22Rv1 (cell line): Measurements from ENCODE around the gene HSPBAP1.

Experiments used
- CTCF ChIP-seq: fragments of 450-650 bp; IDR thresholded peaks from 2 replicates; pipeline ENCODE4 v1.5.1; 2017; ENCODE audit warnings: mild to moderate bottlenecking
- ZFX ChIP-seq: fragments of 450-650 bp; IDR thresholded peaks from 2 replicates; pipeline ENCODE4 v1.6.1; 2017; ENCODE audit warnings: antibody characterized with exemption, borderline replicate concordance

DNA sequence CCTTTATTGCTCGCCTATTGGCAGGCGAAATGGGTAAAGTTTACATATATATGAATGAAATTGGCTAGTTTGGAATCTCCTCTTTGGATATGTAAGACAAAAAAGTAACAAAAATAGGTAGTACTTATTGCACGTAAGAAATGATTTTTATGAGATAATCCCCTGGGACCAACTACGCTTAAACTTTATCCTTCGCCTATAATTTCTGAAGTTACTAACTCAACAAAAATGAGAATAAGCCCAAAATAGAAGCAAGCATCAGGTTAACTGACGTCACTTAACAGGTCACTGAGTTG lies 800 bp upstream of the HSPBAP1 start:
- TF ChIP-seq CTCF = no peak
- TF ChIP-seq ZFX = no peak
